ENCODE data around the gene RUNX3. TPM values are rescaled to one million over a fixed set of nuclear protein-coding genes. Genes with fewer than 3 reads are reported as not detected.

RUNX3 gene
- total and polyA plus RNA-seq, 9 donors = 0.23 to 1.9 (median 0.83) TPM

- 60 to 67% (median 62%) methylated on average over 5 of the region's 5 CpGs for WGBS, 3 donors
- Histone ChIP-seq H3K4me1 (ENCODE audit: insufficient read depth) (no peaks in the 10 kb centered on the region), H3K27me3 (no peaks in the 10 kb centered on the region), H3K9me3 (no peaks in the 10 kb centered on the region), H3K4me3 (no peak overlapping the region), H3K27ac (no peak overlapping the region), H3K36me3 (no peaks in the 10 kb centered on the region)
- no peak for DNase-seq
- intact Hi-C loops (cut with DNase I) = no loop called here
- TF ChIP-seq POLR2A (IDR thresholded peaks at IDR 0.05) = no peak
- TF ChIP-seq, protein P1, sequence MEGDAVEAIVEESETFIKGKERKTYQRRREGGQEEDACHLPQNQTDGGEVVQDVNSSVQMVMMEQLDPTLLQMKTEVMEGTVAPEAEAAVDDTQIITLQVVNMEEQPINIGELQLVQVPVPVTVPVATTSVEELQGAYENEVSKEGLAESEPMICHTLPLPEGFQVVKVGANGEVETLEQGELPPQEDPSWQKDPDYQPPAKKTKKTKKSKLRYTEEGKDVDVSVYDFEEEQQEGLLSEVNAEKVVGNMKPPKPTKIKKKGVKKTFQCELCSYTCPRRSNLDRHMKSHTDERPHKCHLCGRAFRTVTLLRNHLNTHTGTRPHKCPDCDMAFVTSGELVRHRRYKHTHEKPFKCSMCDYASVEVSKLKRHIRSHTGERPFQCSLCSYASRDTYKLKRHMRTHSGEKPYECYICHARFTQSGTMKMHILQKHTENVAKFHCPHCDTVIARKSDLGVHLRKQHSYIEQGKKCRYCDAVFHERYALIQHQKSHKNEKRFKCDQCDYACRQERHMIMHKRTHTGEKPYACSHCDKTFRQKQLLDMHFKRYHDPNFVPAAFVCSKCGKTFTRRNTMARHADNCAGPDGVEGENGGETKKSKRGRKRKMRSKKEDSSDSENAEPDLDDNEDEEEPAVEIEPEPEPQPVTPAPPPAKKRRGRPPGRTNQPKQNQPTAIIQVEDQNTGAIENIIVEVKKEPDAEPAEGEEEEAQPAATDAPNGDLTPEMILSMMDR (IDR thresholded peaks at IDR 0.05) = no peak
- TF ChIP-seq EP300 (IDR thresholded peaks at IDR 0.05) = no peak
Observed at GRCh38 chr1:24973315-24973714, 43.2 kb upstream of the RUNX3 start.

DNA sequence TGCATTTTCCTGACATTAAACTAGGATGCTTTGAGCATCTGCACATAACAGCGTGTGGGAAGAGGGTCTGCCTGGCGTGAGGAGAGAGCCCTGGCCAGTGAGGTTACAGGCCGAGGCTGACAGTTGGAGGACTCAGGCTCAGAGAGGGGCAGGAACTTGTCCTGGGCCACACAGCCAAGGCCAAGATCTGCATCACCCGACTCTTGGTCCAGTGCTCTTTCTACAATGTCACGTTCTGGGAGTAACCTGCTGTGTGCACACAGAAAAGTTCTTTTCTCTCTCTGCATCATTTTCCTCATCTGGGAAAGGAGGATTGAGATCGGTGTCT is 42.8 kb upstream of the RUNX3 start:
- DNase-seq = no peak
- no peaks in the 10 kb centered on the region for H3K27me3 ChIP-seq

DNA sequence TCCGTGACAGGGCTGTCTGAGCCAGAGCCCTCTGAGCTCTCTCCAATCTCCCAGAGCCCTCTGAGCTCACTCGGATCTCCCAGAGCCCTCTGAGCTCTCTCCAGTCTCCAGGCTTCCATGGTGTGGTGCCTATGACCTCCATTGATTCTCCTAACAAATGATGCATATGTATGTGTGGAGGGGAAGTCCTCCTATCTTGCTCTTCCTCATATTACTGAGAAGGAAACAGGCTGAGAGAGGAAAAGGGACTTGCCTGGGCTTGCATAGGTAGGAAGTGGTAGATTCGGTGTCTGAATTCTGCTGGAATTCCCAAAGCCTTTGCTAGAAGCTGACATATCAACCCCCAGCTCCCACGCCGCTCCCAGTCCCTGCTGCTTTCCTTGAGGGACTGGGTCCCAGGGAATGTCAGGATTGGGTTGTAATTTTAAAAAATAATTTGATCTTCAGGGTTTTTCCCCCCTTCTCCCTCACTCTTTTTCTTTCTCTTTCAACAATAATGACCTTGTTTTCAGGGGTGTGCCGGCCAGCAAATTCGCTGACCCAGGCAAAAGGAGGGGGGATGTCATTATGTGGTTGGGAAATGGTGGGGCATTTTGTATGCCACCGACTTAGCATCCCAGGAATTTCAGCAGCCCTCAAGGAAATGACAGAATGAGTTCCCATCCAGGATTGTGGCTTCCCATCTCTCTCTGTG is 42.3 kb upstream of the RUNX3 start:
- H3K36me3 ChIP-seq = no peaks in the 10 kb centered on the region
- 63 to 74% (median 64%) methylated on average over 8 of the region's 8 CpGs for WGBS, 3 donors
- no peaks in the 10 kb centered on the region for H3K4me1 ChIP-seq (ENCODE audit: insufficient read depth)
- no peak overlapping the region for H3K27ac ChIP-seq
- DNase-seq = no peak
- TF ChIP-seq, protein P1 (IDR thresholded peaks at IDR 0.05) = no peak
- TF ChIP-seq EP300 (IDR thresholded peaks at IDR 0.05) = no peak
- TF ChIP-seq POLR2A (IDR thresholded peaks at IDR 0.05) = no peak
- intact Hi-C loops (cut with DNase I) = no loop called here
- no peak overlapping the region for H3K4me3 ChIP-seq
- H3K27me3 ChIP-seq = no peaks in the 10 kb centered on the region
- no peaks in the 10 kb centered on the region for H3K9me3 ChIP-seq

More for the DNA sequence above, 42.8 kb upstream of the RUNX3 start:
- WGBS, 3 donors = 66 to 70% (median 69%) methylated on average over 6 of the region's 6 CpGs
- Histone ChIP-seq H3K4me3 (no peak overlapping the region), H3K4me1 (ENCODE audit: insufficient read depth) (no peaks in the 10 kb centered on the region), H3K27ac (no peak overlapping the region), H3K36me3 (no peaks in the 10 kb centered on the region), H3K9me3 (no peaks in the 10 kb centered on the region)
- intact Hi-C loops (cut with DNase I) = no loop called here
- TF ChIP-seq EP300 (IDR thresholded peaks at IDR 0.05) (no peak), POLR2A (IDR thresholded peaks at IDR 0.05) (no peak)
- TF ChIP-seq, protein P1 (IDR thresholded peaks at IDR 0.05) = no peak

GRCh38 chr1:24970926-24971875 is 41.1 kb upstream of the RUNX3 start:
- H3K36me3 ChIP-seq = no peaks in the 10 kb centered on the region
- intact Hi-C loops (cut with DNase I) = no loop called here
- no peak overlapping the region for H3K27ac ChIP-seq
- TF ChIP-seq POLR2A (IDR thresholded peaks at IDR 0.05) (no peak), EP300 (IDR thresholded peaks at IDR 0.05) (no peak)
- TF ChIP-seq, protein P1 (IDR thresholded peaks at IDR 0.05) = no peak
- WGBS, 3 donors = 62 to 64% (median 62%) methylated on average over 22 to 23 of the region's 23 CpGs
- no peaks in the 10 kb centered on the region for H3K9me3 ChIP-seq
- no peak overlapping the region for H3K4me3 ChIP-seq
- H3K27me3 ChIP-seq = no peaks in the 10 kb centered on the region
- H3K4me1 ChIP-seq (ENCODE audit: insufficient read depth) = no peaks in the 10 kb centered on the region
- no peak for DNase-seq
